ENCODE results near the gene FBXO38.

FBXO38 gene

DNA sequence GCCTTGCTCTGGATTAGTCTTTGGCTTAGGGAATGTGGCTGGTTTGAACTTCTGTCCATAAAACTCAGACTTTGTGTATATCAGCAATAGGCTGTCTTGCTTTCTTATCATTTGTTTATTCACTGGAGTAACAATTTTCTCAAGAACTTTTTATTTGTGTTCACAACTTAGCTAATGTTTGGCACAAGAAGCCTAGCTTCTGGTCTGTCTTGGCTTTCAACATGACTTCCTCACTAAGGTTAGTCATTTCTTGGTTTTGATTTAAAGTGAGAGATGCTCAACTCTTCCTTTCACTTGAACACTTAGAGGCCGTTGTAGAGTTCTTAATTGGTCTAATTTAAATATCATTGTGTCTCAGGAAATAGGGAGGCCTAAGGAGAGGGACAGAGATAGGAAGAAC, 4.9 kb downstream of the FBXO38 start:
- H3K4me3 ChIP-seq (ENCODE audit: low read depth, low read length) = no peak overlapping the region
- DNase-seq (ENCODE audit: low read depth, low spot score) = no peak
- TF ChIP-seq, protein P1, sequence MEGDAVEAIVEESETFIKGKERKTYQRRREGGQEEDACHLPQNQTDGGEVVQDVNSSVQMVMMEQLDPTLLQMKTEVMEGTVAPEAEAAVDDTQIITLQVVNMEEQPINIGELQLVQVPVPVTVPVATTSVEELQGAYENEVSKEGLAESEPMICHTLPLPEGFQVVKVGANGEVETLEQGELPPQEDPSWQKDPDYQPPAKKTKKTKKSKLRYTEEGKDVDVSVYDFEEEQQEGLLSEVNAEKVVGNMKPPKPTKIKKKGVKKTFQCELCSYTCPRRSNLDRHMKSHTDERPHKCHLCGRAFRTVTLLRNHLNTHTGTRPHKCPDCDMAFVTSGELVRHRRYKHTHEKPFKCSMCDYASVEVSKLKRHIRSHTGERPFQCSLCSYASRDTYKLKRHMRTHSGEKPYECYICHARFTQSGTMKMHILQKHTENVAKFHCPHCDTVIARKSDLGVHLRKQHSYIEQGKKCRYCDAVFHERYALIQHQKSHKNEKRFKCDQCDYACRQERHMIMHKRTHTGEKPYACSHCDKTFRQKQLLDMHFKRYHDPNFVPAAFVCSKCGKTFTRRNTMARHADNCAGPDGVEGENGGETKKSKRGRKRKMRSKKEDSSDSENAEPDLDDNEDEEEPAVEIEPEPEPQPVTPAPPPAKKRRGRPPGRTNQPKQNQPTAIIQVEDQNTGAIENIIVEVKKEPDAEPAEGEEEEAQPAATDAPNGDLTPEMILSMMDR (IDR thresholded peaks at IDR 0.05; ENCODE audit: low read depth, low read length) = no peak
- in situ Hi-C loops (cut with HindIII; ENCODE audit: low sequenced_read_pairs) = no loop called here

DNA sequence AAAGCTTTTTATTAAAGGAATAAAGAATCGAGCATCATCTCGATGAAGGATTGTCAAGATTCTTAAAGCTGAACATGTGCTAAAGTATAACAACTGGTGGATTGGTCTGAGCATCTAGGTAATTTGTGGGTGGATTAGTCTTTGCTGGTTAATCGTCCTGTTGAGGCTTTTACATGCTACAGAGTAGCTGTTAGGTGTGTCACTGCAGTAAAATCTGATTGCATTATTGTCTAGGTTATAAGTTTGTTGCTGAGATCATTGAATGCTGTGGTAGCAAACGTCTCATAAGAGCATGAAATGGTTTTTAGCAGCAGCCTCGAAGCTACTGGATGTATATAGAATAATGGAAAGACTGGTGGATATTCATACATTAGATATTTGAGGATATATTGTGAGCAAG, 7.2 kb downstream of the FBXO38 start:
- TF ChIP-seq, protein P1 (IDR thresholded peaks at IDR 0.05; ENCODE audit: low read depth, low read length) = no peak
- no peak for DNase-seq (ENCODE audit: low read depth, low spot score)
- in situ Hi-C loops (cut with HindIII; ENCODE audit: low sequenced_read_pairs) = no loop called here
- no peak overlapping the region for H3K4me3 ChIP-seq (ENCODE audit: low read depth, low read length)

DNA sequence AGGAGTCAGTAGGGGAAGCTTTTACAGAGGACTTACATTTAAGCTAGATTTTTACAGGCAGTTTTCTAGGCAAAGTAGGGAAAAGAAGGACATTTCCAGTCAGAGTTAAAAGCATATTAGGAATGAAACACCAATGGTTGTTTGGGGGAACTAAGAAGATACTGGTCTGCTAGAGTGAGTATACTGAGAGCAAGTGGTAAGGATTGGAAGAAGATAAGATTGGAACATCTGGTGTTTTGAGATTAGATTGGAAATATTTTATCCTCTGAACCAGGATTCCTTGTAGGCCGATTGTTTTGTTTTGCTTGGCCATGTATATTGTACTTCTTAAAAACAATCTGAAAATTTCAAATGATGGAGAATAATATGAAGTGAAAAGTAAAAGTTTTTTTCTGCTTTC, 7.7 kb downstream of the FBXO38 start:
- in situ Hi-C loops (cut with HindIII; ENCODE audit: low sequenced_read_pairs) = no loop called here
- TF ChIP-seq, protein P1 (IDR thresholded peaks at IDR 0.05; ENCODE audit: low read depth, low read length) = no peak
- no peak overlapping the region for H3K4me3 ChIP-seq (ENCODE audit: low read depth, low read length)
- no peak for DNase-seq (ENCODE audit: low read depth, low spot score)

DNA sequence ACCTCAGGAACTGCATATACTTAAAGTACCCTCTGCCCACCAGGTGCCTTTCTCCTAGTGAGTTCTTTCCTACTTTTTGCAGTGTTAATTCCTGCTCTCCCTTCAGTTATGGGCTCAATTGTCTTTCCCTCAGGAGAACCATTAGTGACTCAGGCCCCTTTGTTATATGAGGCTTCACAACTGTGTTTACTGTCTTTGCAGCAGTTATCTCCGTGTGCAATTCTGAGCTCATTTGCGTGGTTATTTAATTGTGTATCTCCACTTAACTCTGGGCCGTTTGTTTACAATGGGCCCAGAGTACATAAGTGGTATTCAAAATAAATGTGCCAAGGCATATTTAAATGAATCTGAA, 9.6 kb downstream of the FBXO38 start:
- no peak overlapping the region for H3K4me3 ChIP-seq (ENCODE audit: low read depth, low read length)
- in situ Hi-C loops (cut with HindIII; ENCODE audit: low sequenced_read_pairs) = no loop called here
- no peak for DNase-seq (ENCODE audit: low read depth, low spot score)
- TF ChIP-seq, protein P1 (IDR thresholded peaks at IDR 0.05; ENCODE audit: low read depth, low read length) = no peak

DNA sequence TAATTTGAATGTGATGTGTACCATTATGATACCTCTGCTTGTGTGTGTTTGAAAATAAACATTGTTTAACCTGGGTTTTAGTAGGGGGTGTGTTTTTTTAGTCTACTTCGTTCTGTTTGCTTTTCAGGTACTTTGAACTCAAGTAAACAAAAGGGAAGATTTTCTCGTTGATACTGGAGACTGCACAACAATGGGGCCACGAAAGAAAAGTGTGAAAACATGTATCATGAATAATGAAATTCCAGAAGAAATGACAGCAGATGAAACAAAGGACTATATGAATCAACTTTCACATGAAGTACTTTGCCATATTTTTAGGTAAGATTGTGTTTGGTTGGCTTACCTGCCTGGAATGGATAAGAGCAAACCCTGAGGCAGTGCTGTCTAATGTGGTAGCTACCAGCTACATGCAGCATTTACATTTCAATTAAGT, 10.8 kb downstream of the FBXO38 start:
- TF ChIP-seq, protein P1 (IDR thresholded peaks at IDR 0.05; ENCODE audit: low read depth, low read length) = no peak
- H3K4me3 ChIP-seq (ENCODE audit: low read depth, low read length) = no peak overlapping the region
- in situ Hi-C loops (cut with HindIII; ENCODE audit: low sequenced_read_pairs) = no loop called here
- DNase-seq (ENCODE audit: low read depth, low spot score) = no peak

DNA sequence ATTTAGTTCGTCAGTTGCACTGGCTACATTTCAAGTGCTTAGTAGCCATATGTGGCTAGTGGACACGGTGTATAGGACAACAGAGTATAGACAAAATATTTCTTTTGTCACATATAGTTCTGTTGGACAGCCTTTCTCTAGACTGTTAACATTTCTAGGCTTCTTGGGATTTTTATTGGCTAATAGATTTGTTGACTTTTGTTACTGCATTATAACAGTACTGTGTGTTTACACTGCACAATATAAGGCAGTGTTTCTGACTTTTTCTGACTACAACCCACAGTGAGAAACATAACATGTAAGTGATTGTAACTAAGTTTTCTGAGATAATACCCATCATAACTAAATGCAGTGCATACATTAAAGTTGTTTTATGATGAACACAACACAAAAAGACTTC, 11.3 kb downstream of the FBXO38 start:
- TF ChIP-seq, protein P1 (IDR thresholded peaks at IDR 0.05; ENCODE audit: low read depth, low read length) = no peak
- no peak for DNase-seq (ENCODE audit: low read depth, low spot score)
- in situ Hi-C loops (cut with HindIII; ENCODE audit: low sequenced_read_pairs) = no loop called here
- no peak overlapping the region for H3K4me3 ChIP-seq (ENCODE audit: low read depth, low read length)

DNA sequence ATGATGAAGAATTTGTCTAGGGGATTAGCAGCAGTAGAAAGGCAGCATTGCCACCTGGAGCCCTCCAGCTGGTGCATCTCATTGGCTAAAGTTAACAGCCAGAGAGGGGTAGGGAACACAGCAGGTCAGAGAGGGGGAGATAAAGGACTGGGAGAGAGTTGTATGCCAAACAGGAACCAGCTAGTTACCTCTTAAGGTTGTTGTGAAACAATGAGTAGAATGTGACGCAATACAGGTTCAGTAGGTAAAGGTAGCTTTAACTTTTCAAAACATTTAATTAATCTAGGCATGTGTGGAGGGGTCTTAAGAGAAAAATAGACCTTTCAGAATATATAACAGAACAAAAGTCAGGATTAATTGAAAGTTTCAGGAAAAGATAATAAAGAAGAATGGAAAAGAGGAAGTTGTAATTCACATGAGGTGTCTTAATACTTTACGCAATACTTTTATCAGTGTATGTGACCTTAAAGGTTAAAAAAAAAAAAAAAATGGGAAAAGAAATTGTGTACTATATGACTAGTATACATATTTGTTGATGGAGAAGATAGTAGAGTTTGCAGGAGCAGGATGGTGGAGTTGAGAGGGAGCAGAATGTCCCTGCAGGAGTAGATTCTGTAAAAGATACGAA, 14.3 kb downstream of the FBXO38 start:
- DNase-seq (ENCODE audit: low read depth, low spot score) = no peak
- no peak overlapping the region for H3K4me3 ChIP-seq (ENCODE audit: low read depth, low read length)
- in situ Hi-C loops (cut with HindIII; ENCODE audit: low sequenced_read_pairs) = no loop called here
- TF ChIP-seq, protein P1 (IDR thresholded peaks at IDR 0.05; ENCODE audit: low read depth, low read length) = no peak
